ENCODE data around the gene RPL35A.

DNA sequence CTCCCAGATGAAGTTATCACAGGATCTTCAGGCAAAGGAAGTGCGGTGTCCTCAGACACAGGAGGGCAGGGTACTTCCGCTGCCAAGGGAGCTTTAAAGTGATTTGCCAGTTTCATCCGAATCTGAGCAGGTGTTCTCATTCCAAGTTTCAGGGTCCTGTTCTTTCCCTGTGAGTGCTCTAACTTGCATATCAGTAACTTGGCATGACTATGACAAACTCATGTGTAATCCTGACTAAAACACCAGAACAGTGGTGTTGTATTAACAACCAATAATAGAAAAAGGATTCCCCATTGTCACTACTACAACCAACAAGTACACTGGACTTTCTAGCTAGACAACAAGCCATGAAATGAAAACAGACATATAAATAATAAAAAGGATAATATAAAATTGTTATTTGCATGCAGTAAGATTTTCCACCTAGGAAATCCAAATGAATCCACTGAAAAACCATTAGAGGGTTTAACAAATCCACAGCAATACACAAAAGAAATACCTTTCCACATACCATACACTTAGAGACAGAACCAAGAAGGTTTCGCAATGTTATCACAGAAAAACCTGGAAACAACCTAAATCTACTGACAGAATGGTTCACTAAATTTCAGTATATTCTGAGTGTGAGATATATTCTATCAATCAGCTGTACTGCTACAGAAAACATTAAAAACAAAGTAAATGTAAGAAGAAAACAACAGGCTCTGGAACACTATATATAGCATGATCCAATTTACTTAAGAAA, 40.9 kb upstream of the RPL35A start:
- TF ChIP-seq, protein P1, sequence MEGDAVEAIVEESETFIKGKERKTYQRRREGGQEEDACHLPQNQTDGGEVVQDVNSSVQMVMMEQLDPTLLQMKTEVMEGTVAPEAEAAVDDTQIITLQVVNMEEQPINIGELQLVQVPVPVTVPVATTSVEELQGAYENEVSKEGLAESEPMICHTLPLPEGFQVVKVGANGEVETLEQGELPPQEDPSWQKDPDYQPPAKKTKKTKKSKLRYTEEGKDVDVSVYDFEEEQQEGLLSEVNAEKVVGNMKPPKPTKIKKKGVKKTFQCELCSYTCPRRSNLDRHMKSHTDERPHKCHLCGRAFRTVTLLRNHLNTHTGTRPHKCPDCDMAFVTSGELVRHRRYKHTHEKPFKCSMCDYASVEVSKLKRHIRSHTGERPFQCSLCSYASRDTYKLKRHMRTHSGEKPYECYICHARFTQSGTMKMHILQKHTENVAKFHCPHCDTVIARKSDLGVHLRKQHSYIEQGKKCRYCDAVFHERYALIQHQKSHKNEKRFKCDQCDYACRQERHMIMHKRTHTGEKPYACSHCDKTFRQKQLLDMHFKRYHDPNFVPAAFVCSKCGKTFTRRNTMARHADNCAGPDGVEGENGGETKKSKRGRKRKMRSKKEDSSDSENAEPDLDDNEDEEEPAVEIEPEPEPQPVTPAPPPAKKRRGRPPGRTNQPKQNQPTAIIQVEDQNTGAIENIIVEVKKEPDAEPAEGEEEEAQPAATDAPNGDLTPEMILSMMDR (IDR thresholded peaks at IDR 0.05) = no peak
- no peak for TF ChIP-seq POLR2A (IDR thresholded peaks at IDR 0.05)

All from heart left ventricle (tissue), 13 donors.